ENCODE results near the gene TMEM53. TPM values are rescaled to one million over a fixed set of nuclear protein-coding genes. Genes with fewer than 3 reads are reported as not detected.

TMEM53 gene
- total RNA-seq, 1 experiment from 2014 or later = 5.9 TPM

DNA sequence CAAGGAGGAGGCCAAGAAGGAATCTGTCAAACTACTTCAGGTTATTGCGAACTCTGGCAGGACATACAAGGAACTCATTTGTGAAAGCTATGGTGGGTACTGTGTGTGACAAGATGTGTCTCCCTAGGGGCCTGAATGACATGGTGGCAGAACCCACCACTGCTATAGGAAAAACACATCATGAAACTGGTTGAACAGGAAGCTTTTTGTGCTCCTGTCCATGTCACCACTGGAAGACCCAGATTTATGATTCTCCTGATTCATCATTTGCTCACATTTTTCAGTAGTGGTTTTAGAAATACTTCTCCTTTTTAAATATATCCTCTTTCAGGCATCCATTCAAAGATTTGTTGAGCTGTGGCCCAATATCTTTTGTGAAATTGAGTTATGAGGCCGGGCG is 23.9 kb upstream of the TMEM53 start:
- no peak for DNase-seq (ENCODE audit: low read depth)

DNA sequence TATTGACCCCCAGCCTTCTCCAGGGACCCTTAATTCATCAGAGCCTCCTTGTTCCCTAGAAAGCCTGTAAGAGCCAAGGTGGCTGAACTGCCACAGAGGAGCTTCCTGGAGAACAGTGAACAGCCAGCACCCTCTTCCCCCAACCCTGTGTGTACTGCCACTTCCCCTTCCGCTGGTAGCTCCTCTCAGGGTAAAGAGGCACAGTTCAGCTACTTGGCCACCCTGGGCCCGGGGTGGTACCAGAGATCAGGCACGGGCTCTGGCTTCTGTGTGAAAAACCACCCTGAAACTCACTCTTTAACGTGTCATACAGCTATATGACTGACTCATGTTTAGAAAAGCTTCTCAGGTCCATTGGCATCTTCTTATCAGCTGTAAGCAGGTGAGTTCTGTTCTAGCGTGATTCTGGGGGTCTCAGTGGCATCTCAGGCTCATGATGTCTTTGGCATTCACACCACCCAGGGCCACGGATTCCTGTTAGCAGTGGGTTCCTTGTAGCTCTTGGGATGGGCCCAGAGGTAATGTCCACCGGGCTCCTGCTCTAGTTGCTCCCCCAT is 22.6 kb upstream of the TMEM53 start:
- no peak for DNase-seq (ENCODE audit: low read depth)

DNA sequence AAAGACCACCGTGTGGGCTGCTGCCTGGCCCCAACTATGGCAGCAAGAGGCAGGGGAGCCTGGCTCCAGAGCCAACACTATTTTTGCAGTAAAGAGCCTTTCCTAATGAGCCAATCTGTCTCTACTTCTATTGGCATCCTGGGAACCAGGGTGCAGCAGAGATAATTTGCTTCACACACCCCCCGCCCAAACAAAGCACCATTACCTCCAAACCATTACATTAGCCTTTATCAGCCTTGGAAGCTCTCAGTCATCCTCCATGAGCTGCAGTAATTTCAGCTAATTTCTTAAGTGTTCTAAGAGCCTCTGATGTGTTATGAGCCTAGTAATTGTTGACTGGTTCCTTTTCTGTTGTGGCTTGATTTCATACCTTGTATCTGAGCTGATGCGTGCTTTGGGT is 21.8 kb upstream of the TMEM53 start:
- DNase-seq (ENCODE audit: low read depth) = no peak

DNA sequence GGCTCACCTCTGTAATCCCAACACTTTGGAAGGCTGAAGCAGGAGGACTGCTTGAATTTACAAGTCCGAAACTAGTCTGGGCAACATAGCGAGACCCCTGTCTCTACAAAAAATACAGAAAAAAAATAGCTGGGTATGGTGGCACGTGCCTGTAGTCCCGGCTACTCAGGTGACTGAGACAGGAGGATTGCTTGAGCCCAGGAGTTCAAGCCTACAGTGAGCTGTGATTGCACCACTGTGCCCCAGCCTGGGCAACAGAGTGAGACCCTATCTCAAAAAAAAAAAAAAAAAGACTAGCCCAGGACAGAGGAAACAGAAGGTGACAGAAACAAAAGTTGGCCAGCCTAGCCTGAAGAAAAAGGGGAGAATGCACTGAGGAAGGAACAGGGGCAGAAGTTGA is 21.4 kb upstream of the TMEM53 start:
- DNase-seq (ENCODE audit: low read depth) = no peak

DNA sequence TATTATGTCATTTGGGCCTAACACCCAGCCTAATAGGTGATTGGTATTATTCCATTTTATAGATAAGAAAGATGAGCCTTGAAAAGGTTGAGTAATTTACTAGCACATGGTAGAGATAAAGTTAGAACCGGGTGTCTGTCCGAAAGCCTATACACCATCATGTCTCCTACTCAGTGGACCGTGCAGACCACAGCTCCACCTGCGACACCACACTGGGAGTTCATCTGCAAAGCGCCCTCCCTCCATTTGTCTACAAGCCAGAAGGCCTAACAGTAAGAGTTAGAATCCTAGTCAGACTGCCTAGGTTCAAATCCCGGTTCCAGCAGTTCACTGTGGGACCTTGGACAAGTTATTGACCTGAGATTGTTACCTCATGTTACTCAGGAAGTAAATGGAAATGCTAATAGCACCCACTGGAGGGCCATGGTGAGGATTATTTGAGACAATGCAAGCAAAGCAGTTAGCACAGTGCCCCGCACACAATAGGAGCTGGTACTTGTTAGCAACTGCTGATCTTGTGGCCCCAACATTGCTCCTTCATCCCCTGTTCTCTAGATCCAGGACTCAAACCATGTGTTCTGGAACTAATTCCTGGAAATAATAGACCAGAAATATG is 20.7 kb upstream of the TMEM53 start:
- no peak for DNase-seq (ENCODE audit: low read depth)

DNA sequence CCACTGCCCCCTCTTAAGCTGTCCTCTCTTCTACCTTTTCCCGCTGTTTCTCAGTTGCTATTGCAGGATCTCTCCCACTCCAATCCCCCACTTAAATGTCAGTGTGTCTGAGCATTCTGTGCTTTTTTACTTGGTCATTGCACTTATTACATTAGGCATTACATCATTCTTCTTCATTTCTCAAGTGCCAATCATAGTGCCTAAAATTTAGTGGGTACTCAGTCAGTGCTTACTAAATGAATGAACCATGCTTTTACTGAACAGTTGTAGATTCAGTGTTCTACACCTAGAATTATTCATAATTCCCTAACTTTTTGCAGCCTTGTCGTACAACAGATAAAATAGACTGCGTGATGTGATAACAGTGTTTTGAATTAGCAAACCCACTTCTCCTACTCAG is 19.6 kb upstream of the TMEM53 start:
- DNase-seq (ENCODE audit: low read depth) = no peak

DNA sequence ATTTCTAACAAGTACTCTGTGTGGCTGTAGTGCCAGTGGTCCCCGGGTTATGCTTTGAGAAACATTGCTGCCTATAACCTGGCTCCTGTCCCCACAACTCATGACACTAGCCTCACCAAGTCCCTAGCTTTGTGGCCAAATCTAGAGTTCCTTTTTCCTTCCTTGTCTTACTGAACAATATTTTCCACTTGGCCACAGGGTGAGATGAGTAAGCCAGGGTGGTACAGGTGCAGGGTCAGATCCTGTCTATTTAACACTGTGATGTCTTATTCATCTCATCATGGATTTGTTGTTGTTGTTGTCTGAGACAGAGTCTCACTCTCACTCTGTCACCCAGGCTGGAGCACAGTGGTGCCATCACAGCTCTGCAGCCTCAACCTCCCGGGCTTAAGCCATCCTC is 18.9 kb upstream of the TMEM53 start:
- DNase-seq (ENCODE audit: low read depth) = no peak

DNA sequence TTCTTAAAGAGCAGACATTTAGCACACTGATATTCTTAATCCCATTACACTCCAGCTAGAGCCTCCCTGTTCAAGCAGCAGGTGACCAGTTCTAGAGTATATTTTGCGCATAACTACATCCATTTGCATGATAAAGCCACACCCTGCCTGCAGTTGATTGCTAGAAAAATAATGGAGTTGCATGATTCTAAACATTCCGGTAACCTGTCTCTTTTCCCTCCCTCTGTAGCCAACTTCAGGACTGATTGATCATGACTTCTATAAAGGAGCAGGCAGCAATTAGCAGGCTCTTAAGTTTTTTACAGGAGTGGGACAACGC is 15.1 kb upstream of the TMEM53 start:
- no peak for DNase-seq (ENCODE audit: low read depth)

DNA sequence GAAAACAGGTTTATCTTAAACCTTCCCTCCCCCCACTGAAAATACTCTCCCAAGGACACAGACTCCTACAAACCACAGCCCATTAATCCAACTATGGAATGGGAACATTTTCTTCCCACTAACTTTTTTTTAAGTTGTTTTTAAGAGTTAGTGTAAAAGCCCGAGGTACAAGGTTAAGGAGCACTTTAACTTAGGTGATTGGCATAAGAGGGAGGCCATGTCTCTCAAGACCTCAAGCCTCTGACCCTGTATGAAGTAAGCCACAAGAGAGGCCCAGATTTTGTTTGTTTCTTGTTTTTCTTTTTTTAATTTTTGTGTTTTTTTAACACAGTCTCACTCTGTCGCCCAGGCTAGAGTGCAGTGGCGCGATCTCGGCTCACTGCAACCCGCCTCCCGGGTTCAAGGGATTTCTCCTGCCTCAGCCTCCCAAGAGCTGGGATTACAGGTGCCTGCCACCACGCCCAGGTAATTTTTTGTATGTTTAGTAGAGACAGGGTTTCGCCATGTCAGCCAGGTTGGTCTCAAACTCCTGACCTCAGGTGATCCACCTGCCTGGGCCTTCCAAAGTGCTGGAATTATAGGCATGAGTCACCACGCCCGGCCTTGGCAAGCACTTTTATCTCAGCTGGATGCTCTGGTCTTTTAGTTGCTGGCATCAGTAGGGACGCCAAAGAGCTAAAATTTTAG is 14.6 kb upstream of the TMEM53 start:
- no peak for DNase-seq (ENCODE audit: low read depth)

DNA sequence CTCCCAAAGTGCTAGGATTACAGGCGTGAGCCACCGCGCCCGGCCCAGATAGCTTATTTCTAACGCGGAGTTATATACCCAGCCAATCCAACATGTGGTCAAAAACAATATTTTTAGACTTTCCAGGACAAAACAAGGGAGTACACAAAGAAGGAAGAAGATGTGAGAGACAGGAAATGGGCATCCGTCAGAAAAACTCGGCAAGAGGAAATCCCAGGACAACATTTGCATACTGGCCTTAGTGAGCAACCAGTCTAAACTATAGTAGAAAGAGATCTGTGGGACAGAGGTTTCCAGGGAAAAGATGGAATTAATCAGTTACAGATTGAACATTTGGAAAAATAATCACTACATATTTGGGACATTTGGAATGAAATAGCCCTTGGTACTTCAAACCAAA is 11.6 kb upstream of the TMEM53 start:
- DNase-seq (ENCODE audit: low read depth) = no peak

DNA sequence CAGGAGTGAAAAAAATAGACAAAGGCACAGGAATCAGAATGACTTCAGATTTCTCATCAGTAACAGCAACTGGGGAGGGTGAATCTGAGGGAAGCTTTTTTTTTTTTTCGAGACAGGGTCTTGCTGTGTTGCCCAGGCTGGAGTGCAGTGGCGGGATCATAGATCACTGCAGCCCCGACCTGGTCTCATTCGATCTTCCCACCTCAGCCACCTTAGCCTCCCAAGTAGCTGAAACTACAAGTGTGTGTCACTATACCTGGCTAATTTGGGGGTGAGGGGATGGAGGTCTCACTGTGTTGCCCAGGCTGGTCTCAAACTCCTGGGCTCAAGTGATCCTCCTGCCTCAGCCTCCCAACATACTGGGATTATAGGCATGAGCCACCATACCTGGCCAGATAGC is 10.9 kb upstream of the TMEM53 start:
- no peak for DNase-seq (ENCODE audit: low read depth)

DNA sequence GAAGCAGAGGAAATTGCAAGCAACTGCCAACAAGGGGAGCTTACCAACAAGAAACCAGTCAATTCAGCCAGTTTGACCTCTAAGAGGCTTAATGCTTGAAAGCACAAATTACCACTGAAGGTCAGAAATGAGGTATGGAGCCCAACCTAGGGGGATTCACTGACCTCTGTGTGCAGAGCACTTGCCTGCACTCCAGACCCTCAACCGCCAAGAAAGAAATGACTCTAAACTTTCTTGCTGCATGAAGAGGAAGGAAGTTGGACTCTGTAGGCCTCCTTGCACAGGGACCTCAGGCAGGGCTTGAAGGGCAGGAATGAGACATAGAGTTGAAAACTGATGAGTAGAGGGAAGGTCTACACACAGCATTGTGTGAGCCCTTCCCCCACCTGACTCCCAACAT is 10.2 kb upstream of the TMEM53 start:
- DNase-seq (ENCODE audit: low read depth) = no peak

DNA sequence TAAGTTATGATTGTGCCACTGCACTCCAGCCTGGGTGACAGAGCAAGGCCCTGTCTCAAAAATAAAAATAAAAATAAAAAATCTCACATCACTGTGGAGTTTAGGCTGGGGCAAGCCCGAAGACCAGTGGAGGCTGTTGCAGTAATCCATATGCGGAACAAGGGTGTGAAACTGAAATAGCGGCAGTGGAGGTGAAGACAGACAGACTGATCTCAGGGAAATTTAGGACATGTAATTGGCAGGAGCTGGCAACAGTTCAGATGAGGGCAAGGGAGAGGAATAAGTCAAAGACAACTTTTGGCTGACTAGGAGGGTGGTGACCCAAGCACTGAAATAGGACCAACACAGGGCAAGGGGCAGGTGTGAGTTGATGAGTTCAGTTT is 8.6 kb upstream of the TMEM53 start:
- no peak for DNase-seq (ENCODE audit: low read depth)

DNA sequence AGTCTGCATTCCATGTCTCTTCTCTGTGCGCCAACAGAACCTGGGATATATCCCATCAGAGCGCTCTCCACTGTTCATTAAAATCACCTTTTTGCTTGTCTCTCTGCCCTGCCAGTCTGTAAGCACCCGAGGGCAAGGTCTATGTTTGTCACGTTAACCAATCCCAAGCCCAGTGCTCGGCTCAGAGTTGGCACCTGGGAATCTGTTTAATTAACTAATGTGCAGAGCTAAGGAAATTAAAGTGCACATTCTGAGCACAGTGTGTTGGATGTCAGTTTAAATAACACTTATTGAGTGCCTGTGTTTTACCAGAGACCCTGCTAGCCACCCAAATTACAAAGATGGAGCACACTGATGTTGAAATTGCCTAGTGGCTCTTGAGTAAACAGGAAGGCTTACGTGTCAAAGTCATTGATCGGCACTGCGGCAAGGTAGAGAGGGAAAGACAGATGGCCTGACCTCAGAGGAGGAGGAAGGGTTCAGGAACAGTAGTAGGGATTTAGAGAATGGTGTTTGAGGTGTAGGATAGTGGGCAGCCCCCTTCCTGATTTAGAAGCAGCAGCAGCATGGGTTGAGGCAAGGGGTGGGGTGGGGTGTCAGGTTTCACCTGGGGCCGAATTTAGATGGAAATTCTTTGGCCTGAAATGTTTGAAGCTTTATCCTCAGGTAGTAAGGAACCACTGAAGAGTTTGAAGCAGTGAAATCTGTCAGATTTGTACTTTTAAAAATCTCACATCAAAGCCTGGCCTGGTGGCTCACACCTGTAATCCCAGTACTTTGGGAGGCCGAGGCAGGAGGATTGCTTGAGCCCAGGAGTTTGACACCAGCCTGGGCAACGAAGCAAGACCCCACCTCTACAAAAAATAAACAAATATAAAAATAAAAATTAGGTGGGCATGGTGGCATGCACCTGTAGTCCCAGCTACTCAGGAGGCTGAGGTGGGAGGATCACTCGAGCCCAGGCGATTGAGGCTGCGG is 7.9 kb upstream of the TMEM53 start:
- no peak for DNase-seq (ENCODE audit: low read depth)

DNA sequence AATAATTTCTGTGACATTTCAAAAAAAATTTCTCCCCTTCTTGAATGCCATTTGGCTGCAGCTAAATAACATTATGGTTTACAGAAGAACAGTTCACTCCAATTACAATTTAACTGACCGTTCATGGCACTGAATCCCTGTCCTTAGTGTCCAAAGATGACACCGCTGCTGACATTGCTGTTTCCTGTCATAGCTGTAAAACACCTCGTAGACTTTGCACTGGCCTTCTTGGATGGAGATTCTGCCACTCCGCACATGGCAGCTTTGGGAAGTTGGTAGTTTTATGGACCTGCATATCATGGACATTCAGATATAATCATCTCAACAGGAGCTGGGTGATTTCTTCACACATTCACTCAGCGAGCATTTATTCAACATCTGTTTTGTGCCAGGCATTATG is 5.2 kb upstream of the TMEM53 start:
- no peak for DNase-seq (ENCODE audit: low read depth)

DNA sequence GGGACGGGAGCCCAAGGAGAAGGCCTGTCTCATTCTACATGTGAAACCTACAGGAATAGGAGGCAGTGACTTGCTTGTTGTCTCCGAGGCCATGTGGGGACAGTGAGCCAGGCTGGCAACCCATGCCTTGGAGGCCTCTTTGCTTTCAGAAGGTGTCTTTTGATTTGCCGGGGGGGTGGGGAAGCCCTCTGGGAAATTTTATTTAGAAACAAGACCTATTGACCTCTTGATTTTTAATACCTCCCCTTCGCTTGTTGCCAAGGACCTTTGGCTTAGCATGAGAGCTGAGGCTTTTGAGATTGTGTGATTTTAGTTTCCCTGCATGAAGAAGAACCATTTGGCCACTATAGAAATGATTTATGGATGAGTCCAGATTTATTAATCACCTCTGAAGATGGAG is 4.3 kb upstream of the TMEM53 start:
- no peak for DNase-seq (ENCODE audit: low read depth)

DNA sequence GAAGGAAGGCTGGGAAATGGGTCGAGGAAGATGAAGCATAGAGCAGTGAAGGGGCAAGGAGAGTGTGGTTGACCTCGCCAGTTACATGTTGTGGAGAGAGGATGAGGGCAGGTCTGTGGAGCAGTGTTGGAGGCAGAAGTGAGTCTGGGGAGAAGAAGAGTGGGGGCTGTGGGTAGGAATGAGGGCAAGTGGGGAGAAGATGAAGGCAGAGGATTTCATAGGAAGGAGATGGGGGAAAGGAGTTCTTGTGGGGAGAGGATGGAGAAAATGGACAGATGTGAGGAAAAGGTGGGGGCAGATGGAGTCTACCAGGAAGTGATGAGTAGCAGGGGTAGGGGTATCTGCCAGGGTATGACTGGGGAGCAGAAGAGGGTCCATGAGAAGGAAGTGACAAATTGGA is 3.8 kb upstream of the TMEM53 start:
- no peak for DNase-seq (ENCODE audit: low read depth)

DNA sequence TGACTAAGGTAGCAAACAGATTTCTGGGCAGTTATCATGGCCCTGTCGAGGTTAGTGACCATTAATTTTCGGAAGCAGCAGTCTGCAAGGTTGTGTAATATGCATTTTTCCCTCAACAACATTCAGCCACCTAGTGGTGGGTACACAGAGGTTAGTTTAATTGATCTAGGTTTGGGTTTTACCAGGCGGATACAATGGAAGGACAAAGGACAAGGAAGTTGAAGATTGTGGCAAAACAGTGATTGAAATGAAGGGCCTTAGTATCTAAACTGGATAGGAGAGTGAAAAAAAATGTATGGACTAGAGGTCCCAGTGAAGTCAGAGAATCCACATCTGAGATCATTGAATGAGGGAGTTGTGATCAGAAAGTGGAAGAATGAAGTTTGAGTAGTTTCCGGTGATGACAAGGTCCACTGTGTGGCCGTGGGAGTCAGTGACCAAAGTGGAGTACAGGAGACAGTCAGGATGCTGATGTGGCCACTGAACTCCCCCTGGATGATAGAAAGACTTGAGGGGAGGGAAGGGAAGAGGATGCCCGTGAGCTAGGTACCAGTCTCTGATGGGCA is 3.0 kb upstream of the TMEM53 start:
- peak; percentile 79 for DNase-seq (ENCODE audit: low read depth)

DNA sequence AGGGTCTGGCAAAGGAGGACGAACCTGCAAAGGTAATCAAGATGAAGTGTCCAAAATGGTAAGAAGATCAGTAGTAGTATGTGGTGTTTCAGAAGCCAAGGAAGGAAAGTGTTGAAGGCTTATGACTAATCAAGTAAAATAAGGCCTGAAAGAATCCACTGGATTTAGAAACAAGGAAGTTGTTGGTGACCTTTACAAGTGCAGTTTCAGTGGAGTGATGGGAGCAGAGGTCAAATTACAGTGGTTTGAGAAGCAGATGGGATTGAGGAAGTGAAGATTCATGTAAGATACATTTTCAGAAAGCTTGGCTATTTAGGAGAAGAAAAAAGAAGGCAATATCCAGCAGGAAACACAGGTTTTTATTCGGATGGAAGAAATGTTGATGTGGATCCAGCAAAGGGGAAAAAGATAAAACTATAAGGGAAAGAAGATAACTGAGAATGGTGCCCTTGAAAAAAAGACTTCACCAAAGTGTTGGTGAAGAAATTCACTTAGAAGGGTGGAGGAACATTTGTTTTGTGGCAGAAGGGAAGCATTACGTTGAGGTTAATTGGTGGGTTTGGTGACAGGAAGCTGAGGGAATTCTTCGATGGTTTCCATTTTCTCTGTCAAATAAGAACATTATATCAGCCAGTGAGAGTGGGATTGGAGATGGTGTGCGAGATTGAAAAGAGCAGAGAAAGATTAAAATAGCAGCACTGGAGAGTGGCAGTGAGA is 2.4 kb upstream of the TMEM53 start:
- peak; percentile 84 for DNase-seq (ENCODE audit: low read depth)

DNA sequence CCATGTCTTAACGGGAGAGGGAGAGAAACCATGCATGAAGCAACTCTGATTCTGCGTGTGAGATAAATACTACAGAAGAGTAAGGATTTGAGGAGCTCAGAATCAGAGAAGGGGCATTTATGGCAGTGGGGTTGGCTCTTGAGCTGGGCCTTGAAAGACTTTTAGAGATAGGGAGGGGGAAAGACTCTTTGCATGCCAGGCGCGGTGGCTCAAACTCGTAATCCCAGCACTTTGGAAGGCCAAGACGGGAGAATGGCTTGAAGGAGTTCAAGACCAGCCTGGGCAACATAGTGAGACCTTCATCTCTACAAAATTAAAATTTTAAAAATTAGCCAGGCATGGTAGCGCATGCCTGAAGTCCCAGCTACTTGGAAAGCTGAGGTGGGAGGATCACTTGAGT is 905 bp upstream of the TMEM53 start:
- DNase-seq (ENCODE audit: low read depth) = no peak

DNA sequence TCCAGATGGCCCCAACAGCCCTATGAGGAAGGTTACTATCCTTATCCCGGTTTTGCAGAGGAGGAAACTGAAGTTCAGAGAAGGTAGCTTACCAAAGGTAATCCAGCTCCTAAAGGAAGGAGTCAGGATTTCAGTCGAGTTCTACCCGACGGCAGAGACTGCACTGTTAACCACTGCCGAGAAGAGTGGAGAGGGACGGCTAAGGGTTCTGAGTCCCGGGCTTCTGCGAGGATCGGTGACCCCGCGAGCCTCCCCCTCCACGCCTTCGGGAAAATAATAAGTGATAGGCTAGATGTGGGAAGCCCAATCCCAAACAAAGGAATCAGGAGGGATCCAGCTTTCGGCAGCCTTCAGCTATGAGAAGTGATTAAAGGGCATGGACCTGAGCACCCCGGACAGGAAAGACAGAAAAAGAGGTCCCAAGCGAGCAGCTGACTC is 587 bp downstream of the TMEM53 start:
- no peak for DNase-seq (ENCODE audit: low read depth)
